ENCODE data around the gene NECTIN2.

- no peak for TF ChIP-seq CTCF (IDR thresholded peaks at IDR 0.05; ENCODE audit: low read depth, low read length)
- TF ChIP-seq EZH2phosphoT487 (IDR thresholded peaks at IDR 0.05; ENCODE audit: low read depth): no peak
These were observed 23.3 kb upstream of the NECTIN2 start for GRCh38 chr19:44822670-44823372.
